Natural killer cell (primary cell): ENCODE results near the gene PHF14. TPM values are rescaled to one million over a fixed set of nuclear protein-coding genes. Genes with fewer than 3 reads are reported as not detected.
"Not testable (repeated sequence)": the region's sequence is repeated elsewhere in the genome, so short reads cannot be mapped to it uniquely, and the experiment has no call there.

Experiments used
- ATAC-seq, 3 donors: fragments of 150-1000 bp in 2 of 3; fragments of 200-7000 bp in 1 of 3; cut with Tn5 transposase; 1 replicate in 1 of 3; 2 replicates in 2 of 3; pipeline ENCODE4 v1.10.0; 2021; ENCODE audit warnings: mild to moderate bottlenecking in 2 of 3, moderate library complexity in 2 of 3
- DNase-seq, 2 donors: peaks; one replicate each; pipeline versions ENCODE4 v3.0.0 to v3.0.0-alpha.2; 2013 to 2021; ENCODE audit warnings: mixed read lengths in 1 of 2
- H3K27ac ChIP-seq: one replicate; pipeline ENCODE4 v1.5.1; 2013; ENCODE audit warnings: mild to moderate bottlenecking, low read length
- H3K27me3 ChIP-seq: one replicate; pipeline ENCODE4 v1.6.1; 2013; ENCODE audit warnings: low read length; ENCODE audit not compliant: control insufficient read depth, insufficient read depth
- H3K36me3 ChIP-seq: one replicate; pipeline ENCODE4 v1.6.1; 2013; ENCODE audit warnings: low read length; ENCODE audit not compliant: control insufficient read depth, insufficient read depth
- H3K4me1 ChIP-seq: one replicate; pipeline ENCODE4 v1.6.1; 2013; ENCODE audit warnings: low read length; ENCODE audit not compliant: control insufficient read depth, insufficient read depth
- H3K4me3 ChIP-seq: one replicate; pipeline ENCODE4 v1.5.1; 2013; ENCODE audit warnings: low read length
- H3K9me3 ChIP-seq: one replicate; pipeline ENCODE4 v1.6.1; 2013; ENCODE audit warnings: low read length; ENCODE audit not compliant: control insufficient read depth, insufficient read depth
- H3K27ac Mint-ChIP-seq, 2 donors: one replicate each; pipeline ENCODE4 v1.8.0; 2022; ENCODE audit warnings: mild to moderate bottlenecking in 2 of 2, mixed read lengths in 2 of 2, moderate library complexity in 1 of 2
- H3K27me3 Mint-ChIP-seq, 2 donors: one replicate each; pipeline ENCODE4 v1.8.0; 2022; ENCODE audit warnings: low read depth in 2 of 2, mixed read lengths in 2 of 2
- H3K36me3 Mint-ChIP-seq: one replicate; pipeline ENCODE4 v1.8.0; 2022; ENCODE audit warnings: mixed read lengths
- H3K4me1 Mint-ChIP-seq, 2 donors: one replicate each; pipeline ENCODE4 v1.8.0; 2022; ENCODE audit warnings: mixed read lengths in 2 of 2
- H3K4me3 Mint-ChIP-seq: one replicate; pipeline ENCODE4 v1.8.0; 2022; ENCODE audit warnings: mild to moderate bottlenecking, moderate library complexity, mixed read lengths
- H3K9me3 Mint-ChIP-seq, 2 donors: one replicate each; pipeline ENCODE4 v1.8.0; 2022; ENCODE audit warnings: mixed read lengths in 2 of 2
- WGBS: methylation state at CpG from one replicate; pipeline ENCODE4 v1.1.7; 2013; ENCODE audit warnings: missing lambda C conversion rate; ENCODE audit not compliant: insufficient coverage; 5-methylcytosine and 5-hydroxymethylcytosine counted together
- intact Hi-C: fragments of 100-400 bp; cut with micrococcal nuclease; formaldehyde crosslinking; loops from one replicate; pipeline ENCODE4 v1.14.2; 2022
- total RNA-seq, 4 donors: library from RNA; stranded (reverse); fragments of 120-200 nt in 1 of 4; gene quantifications; one replicate each; pipeline versions ENCODE4 v1.2.3 to v1.2.4, GENCODE V29; 2013 to 2022
- TF ChIP-seq, protein P1 (sequence below): fragments of 200-600 bp; IDR thresholded peaks from one replicate; pipeline ENCODE4 v1.8.0; 2022; ENCODE audit warnings: antibody characterized with exemption

The PHF14 gene
- 10 to 100 TPM; 23.6 to 30.8 (median 27.7) TPM for total RNA-seq
- 73.5 TPM for total RNA-seq (2013)

- peaks cover 13% of the 10 kb centered on the region for H3K4me1 ChIP-seq
- ATAC-seq (peak; percentile 95 to 97 (median 95)), DNase-seq (peak; percentile 81 to 99)
- peak within 1 kb of the TSS; percentile 85 to 88 for H3K27ac Mint-ChIP-seq
- peak within 1 kb of the TSS; percentile 92 for H3K4me3 Mint-ChIP-seq
- H3K4me3 ChIP-seq = peak within 1 kb of the TSS; percentile 58
- H3K27me3 ChIP-seq = no peaks in the 10 kb centered on the region
- H3K4me1 Mint-ChIP-seq = peaks cover 31 to 36% of the 10 kb centered on the region in 2 donors
- WGBS = 18% methylated on average over 39 of the region's 39 CpGs
- peaks cover 13 to 19% of the 10 kb centered on the region in 2 donors for H3K27me3 Mint-ChIP-seq
- H3K27ac ChIP-seq = peak within 1 kb of the TSS; percentile 53
- H3K9me3 Mint-ChIP-seq = no peaks in the 10 kb centered on the region
- TF ChIP-seq, protein P1, sequence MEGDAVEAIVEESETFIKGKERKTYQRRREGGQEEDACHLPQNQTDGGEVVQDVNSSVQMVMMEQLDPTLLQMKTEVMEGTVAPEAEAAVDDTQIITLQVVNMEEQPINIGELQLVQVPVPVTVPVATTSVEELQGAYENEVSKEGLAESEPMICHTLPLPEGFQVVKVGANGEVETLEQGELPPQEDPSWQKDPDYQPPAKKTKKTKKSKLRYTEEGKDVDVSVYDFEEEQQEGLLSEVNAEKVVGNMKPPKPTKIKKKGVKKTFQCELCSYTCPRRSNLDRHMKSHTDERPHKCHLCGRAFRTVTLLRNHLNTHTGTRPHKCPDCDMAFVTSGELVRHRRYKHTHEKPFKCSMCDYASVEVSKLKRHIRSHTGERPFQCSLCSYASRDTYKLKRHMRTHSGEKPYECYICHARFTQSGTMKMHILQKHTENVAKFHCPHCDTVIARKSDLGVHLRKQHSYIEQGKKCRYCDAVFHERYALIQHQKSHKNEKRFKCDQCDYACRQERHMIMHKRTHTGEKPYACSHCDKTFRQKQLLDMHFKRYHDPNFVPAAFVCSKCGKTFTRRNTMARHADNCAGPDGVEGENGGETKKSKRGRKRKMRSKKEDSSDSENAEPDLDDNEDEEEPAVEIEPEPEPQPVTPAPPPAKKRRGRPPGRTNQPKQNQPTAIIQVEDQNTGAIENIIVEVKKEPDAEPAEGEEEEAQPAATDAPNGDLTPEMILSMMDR = no peak
- no peaks in the 10 kb centered on the region for H3K36me3 Mint-ChIP-seq
- peaks cover 2% of the 10 kb centered on the region for H3K36me3 ChIP-seq
- intact Hi-C loops = loop anchor here (1.0 kb wide), 1 partner anchor 33 kb away; a partner anchor contains a TSS
- no peaks in the 10 kb centered on the region for H3K9me3 ChIP-seq
Observed at GRCh38 chr7:10973061-10973941, at the start of gene PHF14. Gene PHF14 (plus strand): TSS chr7:10973872. CDS start chr7:10974324, 452 bp downstream.

DNA sequence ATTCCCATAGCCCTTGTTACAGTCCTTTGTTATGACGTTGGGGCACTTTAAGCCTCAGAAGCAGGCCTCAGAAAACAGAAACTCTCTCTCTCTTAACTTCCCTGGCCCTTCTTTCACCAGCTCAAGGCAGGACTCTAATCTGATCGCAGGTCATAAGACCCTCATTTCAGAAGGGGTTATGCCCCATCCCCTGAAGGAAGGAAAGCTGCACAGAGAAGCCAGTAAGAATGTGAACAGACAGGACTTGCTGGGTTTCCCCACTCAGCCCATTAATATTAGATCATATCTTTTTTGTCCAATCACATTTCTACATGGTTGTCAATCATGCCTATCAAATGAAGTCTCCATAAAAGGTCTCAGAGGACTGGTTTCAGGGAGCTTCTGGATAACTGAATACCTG is 49.3 kb upstream of the PHF14 start:
- no peaks in the 10 kb centered on the region for H3K36me3 Mint-ChIP-seq
- intact Hi-C loops = no loop called here

DNA sequence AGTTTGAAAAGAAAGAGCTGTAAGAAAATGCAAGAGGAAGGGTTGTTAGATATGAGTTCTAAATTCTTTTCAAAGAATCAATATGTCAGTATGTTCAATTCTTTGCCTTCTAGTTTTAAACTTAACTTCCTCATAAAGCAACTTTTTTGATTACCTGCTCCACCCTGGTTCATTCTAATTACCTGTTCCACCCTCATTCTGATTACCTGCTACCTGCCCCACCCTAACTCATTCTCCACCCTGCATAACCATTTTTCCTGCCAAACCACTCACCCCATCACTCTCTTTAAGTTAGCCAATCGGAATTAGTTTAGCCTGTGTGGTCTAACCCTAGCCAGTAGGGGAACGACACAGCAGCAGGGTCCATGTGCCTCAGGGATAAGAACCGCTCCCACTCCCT is 45.5 kb upstream of the PHF14 start:
- intact Hi-C loops, ATAC-seq, DNase-seq, H3K27ac ChIP-seq, H3K27ac Mint-ChIP-seq, H3K36me3 Mint-ChIP-seq, H3K4me3 Mint-ChIP-seq, H3K27me3 ChIP-seq, H3K9me3 Mint-ChIP-seq, H3K9me3 ChIP-seq, H3K4me1 ChIP-seq, H3K4me1 Mint-ChIP-seq, H3K27me3 Mint-ChIP-seq, H3K4me3 ChIP-seq: not testable (repeated sequence)
- H3K36me3 ChIP-seq = peaks cover 12% of the 10 kb centered on the region
- 97% methylated on average over 3 of the region's 3 CpGs for WGBS

More for the DNA sequence above, 49.3 kb upstream of the PHF14 start:
- Mint-ChIP-seq H3K4me3 (no peak overlapping the region), H3K27me3 (peaks cover 0 to 3% of the 10 kb centered on the region in 2 donors), H3K9me3 (no peaks in the 10 kb centered on the region), H3K27ac (no peak overlapping the region), H3K4me1 (no peaks in the 10 kb centered on the region)
- no peaks in the 10 kb centered on the region for H3K27me3 ChIP-seq
- H3K36me3 ChIP-seq = no peaks in the 10 kb centered on the region
- no peak overlapping the region for H3K4me3 ChIP-seq
- H3K9me3 ChIP-seq = no peaks in the 10 kb centered on the region
- H3K27ac ChIP-seq = no peak overlapping the region
- DNase-seq (no peak), ATAC-seq (no peak)
- TF ChIP-seq, protein P1 = no peak
- H3K4me1 ChIP-seq = no peaks in the 10 kb centered on the region
- 91% methylated on average over 2 of the region's 2 CpGs for WGBS

GRCh38 chr7:10930551-10930950 is 43.1 kb upstream of the PHF14 start:
- DNase-seq = no peak
- H3K4me3 Mint-ChIP-seq = no peak overlapping the region
- intact Hi-C loops = no loop called here
- no peaks in the 10 kb centered on the region for H3K27me3 ChIP-seq
- H3K9me3 Mint-ChIP-seq = no peaks in the 10 kb centered on the region
- ATAC-seq = no peak
- no peak overlapping the region for H3K27ac ChIP-seq
- H3K27me3 Mint-ChIP-seq = no peaks in the 10 kb centered on the region
- WGBS = 100% methylated on average over 3 of the region's 3 CpGs
- TF ChIP-seq, protein P1 = no peak
- peaks cover 25% of the 10 kb centered on the region for H3K36me3 ChIP-seq
- H3K4me3 ChIP-seq = no peak overlapping the region
- H3K4me1 Mint-ChIP-seq = peaks cover 6% of the 10 kb centered on the region in 2 donors
- H3K36me3 Mint-ChIP-seq = no peaks in the 10 kb centered on the region
- no peak overlapping the region for H3K27ac Mint-ChIP-seq
- no peaks in the 10 kb centered on the region for H3K9me3 ChIP-seq
- H3K4me1 ChIP-seq = no peaks in the 10 kb centered on the region
